IPS-NIHi7 (cell line): ENCODE data around the gene NDUFB4.

ENCODE experiments used
- DNase-seq: peaks from one replicate; pipeline ENCODE4 v3.0.0; 2012; ENCODE audit warnings: mixed read lengths; ENCODE audit errors: extremely low spot score

Gene NDUFB4

GRCh38 chr3:120596116-120596852 is at the start of gene NDUFB4:
Gene NDUFB4 (plus strand): TSS chr3:120596336. CDS start chr3:120596360, 24 bp downstream.
- DNase-seq = peak; percentile 99

GRCh38 chr3:120550546-120550945 is 45.6 kb upstream of the NDUFB4 start:
- DNase-seq = no peak

- no peak for DNase-seq
Observed at GRCh38 chr3:120552184-120553172, 43.7 kb upstream of the NDUFB4 start.

- no peak for DNase-seq
Observed at GRCh38 chr3:120554812-120555606, 41.1 kb upstream of the NDUFB4 start.

- DNase-seq = no peak
Observed at GRCh38 chr3:120555657-120556509, 40.3 kb upstream of the NDUFB4 start.

GRCh38 chr3:120557115-120557514 is 39.0 kb upstream of the NDUFB4 start:
- DNase-seq = no peak

GRCh38 chr3:120558771-120559241 is 37.3 kb upstream of the NDUFB4 start:
- peak; percentile 83 for DNase-seq

- DNase-seq = peak; percentile 41
Observed at GRCh38 chr3:120559242-120560061, 36.7 kb upstream of the NDUFB4 start.

- peak; percentile 8 for DNase-seq
Observed at GRCh38 chr3:120560304-120561250, 35.6 kb upstream of the NDUFB4 start.

GRCh38 chr3:120561251-120562045 is 34.7 kb upstream of the NDUFB4 start:
- DNase-seq = peak; percentile 47

GRCh38 chr3:120563356-120564022 is 32.6 kb upstream of the NDUFB4 start:
- DNase-seq = no peak

GRCh38 chr3:120566243-120566975 is 29.7 kb upstream of the NDUFB4 start:
- no peak for DNase-seq

- DNase-seq = no peak
Observed at GRCh38 chr3:120567370-120568201, 28.6 kb upstream of the NDUFB4 start.

GRCh38 chr3:120568202-120568531 is 28.0 kb upstream of the NDUFB4 start:
- no peak for DNase-seq

- DNase-seq = no peak
Observed at GRCh38 chr3:120568598-120568997, 27.5 kb upstream of the NDUFB4 start.
